Activated CD8-positive, alpha-beta T cell treated with anti-CD3 and anti-CD28 coated beads, Interleukin-2, amount 10 ng/mL, durations not matched to agents 7 days and 5 days (primary cell): Measurements from ENCODE around the gene KIF5B. TPM values are rescaled to one million over a fixed set of nuclear protein-coding genes. Genes with fewer than 3 reads are reported as not detected.

ENCODE experiments used
- total RNA-seq, 2 experiments: library from RNA; stranded (reverse); gene quantifications; one replicate each; pipeline ENCODE4 v1.2.3, GENCODE V29; 2021

The KIF5B gene
- total RNA-seq, 2 experiments from 2014 or later: 57.8 to 61.5 TPM

Other genes starting within 250 kb of the KIF5B start
- 1 to 10 TPM; 4.9 to 5.5 TPM for gene ARHGAP12, start 127.6 kb downstream of the KIF5B start, total RNA-seq